Measurements from ENCODE around the gene AMFR.

The AMFR gene

GRCh38 chr16:56321571-56321970, 103.8 kb downstream of the AMFR start:
- Histone ChIP-seq H3K4me3 (ENCODE audit: insufficient read depth in 1 of 2, low read depth in 1 of 2, low read length in 2 of 2) (no peak overlapping the region), H2AFZ (ENCODE audit: low read depth, low read length) (no peak overlapping the region), H3K9ac (ENCODE audit: low read length) (no peak overlapping the region), H3K27me3 (ENCODE audit: control insufficient read depth in 1 of 2, insufficient read depth in 1 of 2, low read length in 2 of 2) (peaks cover 17 to 21% of the 10 kb centered on the region in 2 experiments), H3K79me1 (replicated peaks; ENCODE audit: low read length, poor library complexity, severe bottlenecking) (no peaks in the 10 kb centered on the region), H3K18ac (ENCODE audit: low read depth in 1 of 2, low read length in 2 of 2) (no peak overlapping the region), H2BK120ac (ENCODE audit: low read depth, low read length) (no peak overlapping the region), H3K9me3 (ENCODE audit: control insufficient read depth, low read length) (no peaks in the 10 kb centered on the region), H4K91ac (ENCODE audit: low read length) (no peak overlapping the region), H3K14ac (ENCODE audit: low read length in 2 of 2) (no peak overlapping the region), H3K27ac (ENCODE audit: low read length, poor library complexity, severe bottlenecking) (no peak overlapping the region), H3K4me1 (ENCODE audit: control insufficient read depth, insufficient read depth, low read depth, low read length) (peaks cover 12% of the 10 kb centered on the region), H2AK5ac (ENCODE audit: low read length, severe bottlenecking) (no peak overlapping the region), H2BK5ac (ENCODE audit: low read depth, low read length, poor library complexity, severe bottlenecking) (no peak overlapping the region), H2BK12ac (ENCODE audit: low read length in 2 of 2) (no peak overlapping the region), H4K8ac (ENCODE audit: low read length) (no peak overlapping the region), H2BK15ac (ENCODE audit: low read depth, poor library complexity, severe bottlenecking) (no peak overlapping the region), H3K36me3 (ENCODE audit: control insufficient read depth in 1 of 2, insufficient read depth in 2 of 2, low read depth in 1 of 2, low read length in 2 of 2) (no peaks in the 10 kb centered on the region), H3K4me2 (ENCODE audit: low read length, poor library complexity, severe bottlenecking) (no peak overlapping the region), H3K23ac (ENCODE audit: low read length in 2 of 2) (no peak overlapping the region), H3K4ac (ENCODE audit: low read depth in 1 of 2, low read length in 2 of 2) (no peak overlapping the region)
- WGBS, result 95% methylated on average over 7 of the region's 9 CpGs
- DNase-seq, result no peak

DNA sequence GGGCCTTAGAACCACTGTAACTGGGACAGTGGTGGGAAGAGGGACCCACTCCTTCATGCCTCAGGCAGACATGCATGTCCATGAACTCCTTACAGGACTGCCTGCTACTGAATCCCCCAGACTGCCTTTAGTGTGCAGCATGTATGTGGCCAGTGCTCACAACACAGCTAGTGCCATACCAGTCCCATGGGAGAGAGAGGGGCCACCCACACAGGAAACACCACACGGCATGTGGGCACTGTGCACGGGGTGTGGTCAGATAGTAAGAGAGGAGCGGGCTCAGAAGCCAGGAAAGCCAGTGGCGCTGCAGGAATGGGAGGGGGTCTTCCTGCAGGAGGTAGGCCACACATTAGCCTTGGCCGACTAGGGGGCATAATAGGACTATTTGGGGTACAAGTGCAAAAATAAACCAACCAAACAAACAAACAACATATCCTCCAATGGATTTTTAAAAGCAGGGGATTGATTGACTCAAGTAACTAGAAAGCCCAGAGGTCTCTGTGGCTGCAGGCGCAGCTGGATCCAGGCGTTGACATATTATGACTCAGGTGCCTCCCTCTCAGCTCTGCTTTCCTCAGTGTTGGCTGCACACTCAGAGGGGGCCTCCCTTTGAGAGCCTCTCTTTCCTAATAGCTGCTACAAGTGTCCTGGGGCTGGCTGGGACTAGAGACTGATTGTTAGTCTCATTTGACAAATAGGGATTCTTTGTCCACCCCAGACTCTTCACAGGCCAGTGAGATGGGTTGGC, 104.4 kb downstream of the AMFR start:
- no peak for DNase-seq
- H2BK120ac ChIP-seq (ENCODE audit: low read depth, low read length), result no peak overlapping the region
- no peak overlapping the region for H3K23ac ChIP-seq (ENCODE audit: low read length in 2 of 2)
- no peak overlapping the region for H3K4me2 ChIP-seq (ENCODE audit: low read length, poor library complexity, severe bottlenecking)
- no peak overlapping the region for H2AK5ac ChIP-seq (ENCODE audit: low read length, severe bottlenecking)
- no peak overlapping the region for H2AFZ ChIP-seq (ENCODE audit: low read depth, low read length)
- H3K79me1 ChIP-seq (replicated peaks; ENCODE audit: low read length, poor library complexity, severe bottlenecking), result no peaks in the 10 kb centered on the region
- H3K27me3 ChIP-seq (ENCODE audit: control insufficient read depth in 1 of 2, insufficient read depth in 1 of 2, low read length in 2 of 2), result peaks cover 21 to 23% of the 10 kb centered on the region in 2 experiments
- H4K8ac ChIP-seq (ENCODE audit: low read length), result no peak overlapping the region
- H2BK15ac ChIP-seq (ENCODE audit: low read depth, poor library complexity, severe bottlenecking), result no peak overlapping the region
- peaks cover 12% of the 10 kb centered on the region for H3K4me1 ChIP-seq (ENCODE audit: control insufficient read depth, insufficient read depth, low read depth, low read length)
- H3K4ac ChIP-seq (ENCODE audit: low read depth in 1 of 2, low read length in 2 of 2), result no peak overlapping the region
- H2BK5ac ChIP-seq (ENCODE audit: low read depth, low read length, poor library complexity, severe bottlenecking), result no peak overlapping the region
- H3K18ac ChIP-seq (ENCODE audit: low read depth in 1 of 2, low read length in 2 of 2), result no peak overlapping the region
- no peaks in the 10 kb centered on the region for H3K9me3 ChIP-seq (ENCODE audit: control insufficient read depth, low read length)
- no peak overlapping the region for H3K27ac ChIP-seq (ENCODE audit: low read length, poor library complexity, severe bottlenecking)
- H3K36me3 ChIP-seq (ENCODE audit: control insufficient read depth in 1 of 2, insufficient read depth in 2 of 2, low read depth in 1 of 2, low read length in 2 of 2), result no peaks in the 10 kb centered on the region
- no peak overlapping the region for H3K9ac ChIP-seq (ENCODE audit: low read length)
- H3K4me3 ChIP-seq (ENCODE audit: insufficient read depth in 1 of 2, low read depth in 1 of 2, low read length in 2 of 2), result no peak overlapping the region
- H3K14ac ChIP-seq (ENCODE audit: low read length in 2 of 2), result no peak overlapping the region
- no peak overlapping the region for H4K91ac ChIP-seq (ENCODE audit: low read length)
- H2BK12ac ChIP-seq (ENCODE audit: low read length in 2 of 2), result no peak overlapping the region
- 85% methylated on average over 7 of the region's 7 CpGs for WGBS

GRCh38 chr16:56320056-56320455, 105.3 kb downstream of the AMFR start:
- no peak for DNase-seq
- Histone ChIP-seq H2AK5ac (ENCODE audit: low read length, severe bottlenecking) (no peak overlapping the region), H3K18ac (ENCODE audit: low read depth in 1 of 2, low read length in 2 of 2) (no peak overlapping the region), H3K79me1 (replicated peaks; ENCODE audit: low read length, poor library complexity, severe bottlenecking) (no peaks in the 10 kb centered on the region), H3K4me2 (ENCODE audit: low read length, poor library complexity, severe bottlenecking) (no peak overlapping the region), H2BK5ac (ENCODE audit: low read depth, low read length, poor library complexity, severe bottlenecking) (no peak overlapping the region), H4K91ac (ENCODE audit: low read length) (no peak overlapping the region), H3K23ac (ENCODE audit: low read length in 2 of 2) (no peak overlapping the region), H3K36me3 (ENCODE audit: control insufficient read depth in 1 of 2, insufficient read depth in 2 of 2, low read depth in 1 of 2, low read length in 2 of 2) (no peaks in the 10 kb centered on the region), H2BK120ac (ENCODE audit: low read depth, low read length) (no peak overlapping the region), H4K8ac (ENCODE audit: low read length) (no peak overlapping the region), H3K27me3 (ENCODE audit: control insufficient read depth in 1 of 2, insufficient read depth in 1 of 2, low read length in 2 of 2) (peaks cover 21 to 25% of the 10 kb centered on the region in 2 experiments), H2AFZ (ENCODE audit: low read depth, low read length) (no peak overlapping the region), H2BK12ac (ENCODE audit: low read length in 2 of 2) (no peak overlapping the region), H3K4me3 (ENCODE audit: insufficient read depth in 1 of 2, low read depth in 1 of 2, low read length in 2 of 2) (no peak overlapping the region), H3K9ac (ENCODE audit: low read length) (no peak overlapping the region), H3K4me1 (ENCODE audit: control insufficient read depth, insufficient read depth, low read depth, low read length) (peaks cover 12% of the 10 kb centered on the region), H3K14ac (ENCODE audit: low read length in 2 of 2) (peak overlapping the region in 1 of 2 experiments; percentile 39), H3K9me3 (ENCODE audit: control insufficient read depth, low read length) (no peaks in the 10 kb centered on the region), H3K27ac (ENCODE audit: low read length, poor library complexity, severe bottlenecking) (no peak overlapping the region), H3K4ac (ENCODE audit: low read depth in 1 of 2, low read length in 2 of 2) (no peak overlapping the region), H2BK15ac (ENCODE audit: low read depth, poor library complexity, severe bottlenecking) (no peak overlapping the region)
- 92% methylated on average over 8 of the region's 8 CpGs for WGBS

GRCh38 chr16:56319376-56319775, 106.0 kb downstream of the AMFR start:
- Histone ChIP-seq H2BK12ac (ENCODE audit: low read length in 2 of 2) (no peak overlapping the region), H2AFZ (ENCODE audit: low read depth, low read length) (no peak overlapping the region), H3K4me3 (ENCODE audit: insufficient read depth in 1 of 2, low read depth in 1 of 2, low read length in 2 of 2) (no peak overlapping the region), H3K14ac (ENCODE audit: low read length in 2 of 2) (no peak overlapping the region), H2BK120ac (ENCODE audit: low read depth, low read length) (no peak overlapping the region), H3K9ac (ENCODE audit: low read length) (no peak overlapping the region), H3K27ac (ENCODE audit: low read length, poor library complexity, severe bottlenecking) (no peak overlapping the region), H2BK15ac (ENCODE audit: low read depth, poor library complexity, severe bottlenecking) (no peak overlapping the region), H4K8ac (ENCODE audit: low read length) (no peak overlapping the region), H3K4ac (ENCODE audit: low read depth in 1 of 2, low read length in 2 of 2) (no peak overlapping the region), H3K79me1 (replicated peaks; ENCODE audit: low read length, poor library complexity, severe bottlenecking) (no peaks in the 10 kb centered on the region), H3K23ac (ENCODE audit: low read length in 2 of 2) (no peak overlapping the region), H3K9me3 (ENCODE audit: control insufficient read depth, low read length) (no peaks in the 10 kb centered on the region), H3K4me2 (ENCODE audit: low read length, poor library complexity, severe bottlenecking) (no peak overlapping the region), H2AK5ac (ENCODE audit: low read length, severe bottlenecking) (no peak overlapping the region), H3K4me1 (ENCODE audit: control insufficient read depth, insufficient read depth, low read depth, low read length) (peaks cover 8% of the 10 kb centered on the region), H4K91ac (ENCODE audit: low read length) (no peak overlapping the region), H3K18ac (ENCODE audit: low read depth in 1 of 2, low read length in 2 of 2) (no peak overlapping the region), H2BK5ac (ENCODE audit: low read depth, low read length, poor library complexity, severe bottlenecking) (no peak overlapping the region), H3K36me3 (ENCODE audit: control insufficient read depth in 1 of 2, insufficient read depth in 2 of 2, low read depth in 1 of 2, low read length in 2 of 2) (no peaks in the 10 kb centered on the region), H3K27me3 (ENCODE audit: control insufficient read depth in 1 of 2, insufficient read depth in 1 of 2, low read length in 2 of 2) (peaks cover 21 to 25% of the 10 kb centered on the region in 2 experiments)
- no peak for DNase-seq
- 86% methylated on average over 6 of the region's 6 CpGs for WGBS

Data from mesenchymal stem cell (in vitro differentiated cells and primary cell).